H1 (cell line): ENCODE measurements around the gene SZT2.

Experiments used
- BRCA1 ChIP-seq: IDR thresholded peaks from 2 replicates; pipeline ENCODE4 v1.6.1; 2012; ENCODE audit warnings: low read depth, low read length, improper control_type of control experiment
- CBX8 ChIP-seq: fragments of 300-800, 300-1000 bp; sonication (generic); IDR thresholded peaks from 2 replicates; pipeline ENCODE4 v1.7.1; 2016; ENCODE audit warnings: low read depth, low read length, borderline replicate concordance
- CTCF ChIP-seq, 3 experiments: IDR thresholded peaks; 1 replicate in 2 of 3; 2 replicates in 1 of 3; pipeline versions ENCODE4 v1.5.1 to v1.6.1; 2011; ENCODE audit warnings: low read length in 3 of 3, mild to moderate bottlenecking in 3 of 3, inconsistent platforms in 2 of 3, low read depth in 1 of 3, moderate library complexity in 1 of 3; ENCODE audit not compliant: insufficient read depth in 1 of 3; ENCODE audit errors: control extremely low read depth in 1 of 3
- EZH2 ChIP-seq: fragments of 200-600 bp; sonication (generic); IDR thresholded peaks from 2 replicates; pipeline ENCODE4 v1.7.1; 2012; ENCODE audit warnings: low read depth, mild to moderate bottlenecking, moderate library complexity, low read length, inconsistent platforms; ENCODE audit not compliant: severe bottlenecking
- HDAC2 ChIP-seq, 2 experiments: fragments of 300-600 bp in 1 of 2; sonication (generic) in 1 of 2; IDR thresholded peaks; 2 replicates each; pipeline ENCODE4 v1.6.1; 2011 to 2012; ENCODE audit warnings: low read depth in 2 of 2, low read length in 2 of 2, mild to moderate bottlenecking in 2 of 2, moderate library complexity in 2 of 2, borderline replicate concordance in 1 of 2, inconsistent platforms in 1 of 2
- POLR2A ChIP-seq, 2 experiments: IDR thresholded peaks; 1 replicate in 1 of 2; 2 replicates in 1 of 2; pipeline ENCODE4 v1.6.1; 2011; ENCODE audit warnings: low read depth in 2 of 2, low read length in 2 of 2, mild to moderate bottlenecking in 2 of 2; ENCODE audit errors: control extremely low read depth in 1 of 2
- POLR2AphosphoS5 ChIP-seq: IDR thresholded peaks from 2 replicates; pipeline ENCODE4 v1.6.1; 2011; ENCODE audit warnings: low read depth, low read length
- RXRA ChIP-seq: IDR thresholded peaks from 2 replicates; pipeline ENCODE4 v1.6.1; 2011; ENCODE audit warnings: low read depth, mild to moderate bottlenecking, low read length, moderate library complexity; ENCODE audit not compliant: insufficient read depth
- SP1 ChIP-seq: IDR thresholded peaks from 2 replicates; pipeline ENCODE4 v1.6.1; 2011; ENCODE audit warnings: low read depth, low read length

DNA sequence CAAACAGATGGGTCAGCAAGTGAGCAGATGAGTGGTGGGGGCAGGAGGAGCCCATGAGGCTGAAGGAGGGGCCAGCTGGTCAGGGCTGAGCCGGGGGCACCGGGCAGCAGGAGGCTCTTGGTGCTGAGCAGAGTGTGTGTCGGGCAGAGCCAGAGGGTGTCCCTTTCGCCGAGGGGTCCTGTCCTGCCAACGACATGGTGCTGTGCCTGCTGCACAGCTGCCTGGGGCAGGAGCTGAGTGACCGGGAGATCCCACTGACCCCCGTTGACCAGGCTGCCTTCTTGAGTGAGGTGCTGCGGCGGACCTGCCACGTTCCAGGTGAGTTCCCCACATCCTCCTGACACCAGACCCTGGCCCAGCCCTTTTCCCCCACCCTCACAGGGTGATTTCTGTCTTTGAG lies 36.5 kb downstream of the SZT2 start:
- TF ChIP-seq CTCF (IDR thresholded peaks at IDR 0.05; ENCODE audit: control extremely low read depth in 1 of 3, insufficient read depth in 1 of 3, low read depth in 1 of 3, low read length in 3 of 3), result no peak
- TF ChIP-seq EZH2, result no peak
- no peak for TF ChIP-seq SP1
- TF ChIP-seq HDAC2 (IDR thresholded peaks at IDR 0.05; ENCODE audit: borderline replicate concordance in 1 of 2, low read depth in 2 of 2, low read length in 2 of 2), result no peak
- no peak for TF ChIP-seq POLR2A (IDR thresholded peaks at IDR 0.05; ENCODE audit: control extremely low read depth in 1 of 2, low read depth in 2 of 2, low read length in 2 of 2)
- TF ChIP-seq CBX8, result no peak
- no peak for TF ChIP-seq POLR2AphosphoS5
- TF ChIP-seq BRCA1, result no peak
- TF ChIP-seq RXRA, result no peak
